Epithelial cell of esophagus (primary cell): ENCODE results near the gene ZNF358.

Source experiments
- DNase-seq: peaks from one replicate; pipeline ENCODE4 v3.0.0; 2010; ENCODE audit warnings: low read depth
- H3K4me3 ChIP-seq: 2 replicates; pipeline ENCODE4 v1.5.1; 2011; ENCODE audit warnings: mild to moderate bottlenecking, low read length, control low read depth
- TF ChIP-seq, protein P1 (sequence below): IDR thresholded peaks from 2 replicates; pipeline ENCODE4 v1.5.1; 2011; ENCODE audit warnings: low read depth, mild to moderate bottlenecking, low read length, control low read depth, inconsistent platforms; ENCODE audit not compliant: insufficient read depth; ENCODE audit errors: missing control alignments

Gene ZNF358

DNA sequence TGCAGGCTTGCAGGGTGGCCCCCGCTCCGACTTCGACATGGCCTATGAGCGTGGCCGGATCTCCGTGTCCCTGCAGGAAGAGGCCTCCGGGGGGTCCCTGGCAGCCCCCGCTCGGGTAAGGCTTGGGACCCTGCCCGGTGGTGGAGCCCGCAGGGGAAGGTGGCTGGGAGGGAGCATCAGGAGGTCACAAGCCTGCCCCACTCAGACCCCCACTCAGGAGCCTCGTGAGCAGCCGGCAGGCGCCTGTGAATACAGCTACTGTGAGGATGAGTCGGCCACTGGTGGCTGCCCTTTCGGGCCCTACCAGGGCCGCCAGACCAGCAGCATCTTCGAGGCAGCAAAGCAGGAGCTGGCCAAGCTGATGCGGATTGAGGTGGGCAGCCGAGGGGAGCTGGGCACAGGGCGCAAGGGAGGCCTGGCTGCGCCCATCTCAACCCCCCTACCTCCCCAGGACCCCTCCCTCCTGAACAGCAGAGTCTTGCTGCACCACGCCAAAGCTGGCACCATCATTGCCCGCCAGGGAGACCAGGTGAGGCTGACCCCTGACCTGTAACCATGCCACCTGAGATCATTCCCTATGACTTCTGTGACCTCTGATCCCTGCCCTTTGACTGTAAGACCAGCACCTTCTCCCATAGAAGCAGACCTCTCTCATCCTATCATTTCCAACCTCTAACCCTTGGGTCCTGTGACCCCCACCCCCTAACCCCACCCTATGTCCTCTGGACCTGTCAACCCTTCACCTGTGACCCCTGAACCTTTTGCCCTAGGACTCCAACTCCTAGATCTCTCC is 26.8 kb downstream of the ZNF358 start:
- no peak for DNase-seq
- no peak overlapping the region for H3K4me3 ChIP-seq
- TF ChIP-seq, protein P1, sequence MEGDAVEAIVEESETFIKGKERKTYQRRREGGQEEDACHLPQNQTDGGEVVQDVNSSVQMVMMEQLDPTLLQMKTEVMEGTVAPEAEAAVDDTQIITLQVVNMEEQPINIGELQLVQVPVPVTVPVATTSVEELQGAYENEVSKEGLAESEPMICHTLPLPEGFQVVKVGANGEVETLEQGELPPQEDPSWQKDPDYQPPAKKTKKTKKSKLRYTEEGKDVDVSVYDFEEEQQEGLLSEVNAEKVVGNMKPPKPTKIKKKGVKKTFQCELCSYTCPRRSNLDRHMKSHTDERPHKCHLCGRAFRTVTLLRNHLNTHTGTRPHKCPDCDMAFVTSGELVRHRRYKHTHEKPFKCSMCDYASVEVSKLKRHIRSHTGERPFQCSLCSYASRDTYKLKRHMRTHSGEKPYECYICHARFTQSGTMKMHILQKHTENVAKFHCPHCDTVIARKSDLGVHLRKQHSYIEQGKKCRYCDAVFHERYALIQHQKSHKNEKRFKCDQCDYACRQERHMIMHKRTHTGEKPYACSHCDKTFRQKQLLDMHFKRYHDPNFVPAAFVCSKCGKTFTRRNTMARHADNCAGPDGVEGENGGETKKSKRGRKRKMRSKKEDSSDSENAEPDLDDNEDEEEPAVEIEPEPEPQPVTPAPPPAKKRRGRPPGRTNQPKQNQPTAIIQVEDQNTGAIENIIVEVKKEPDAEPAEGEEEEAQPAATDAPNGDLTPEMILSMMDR: no peak

DNA sequence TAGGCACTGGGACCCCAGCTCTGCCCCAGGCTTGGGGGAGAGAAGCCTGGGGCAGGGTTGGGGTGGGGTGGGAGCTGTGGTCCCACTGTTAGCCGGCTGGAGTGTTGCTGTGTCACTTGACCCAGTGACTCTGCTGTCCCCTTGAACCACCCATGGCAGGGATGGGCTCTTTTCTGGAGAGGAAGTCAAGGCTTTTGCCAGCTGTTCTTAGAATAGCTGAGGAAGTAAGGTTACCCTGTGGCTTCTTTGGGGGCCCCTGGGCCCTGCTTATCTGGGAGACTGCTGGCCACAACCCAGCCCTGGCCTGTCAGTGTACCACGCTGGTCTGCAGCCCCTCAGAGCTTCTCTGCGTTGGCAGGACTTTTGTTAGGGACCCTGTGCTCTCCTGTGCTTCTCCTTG is 28.7 kb downstream of the ZNF358 start:
- H3K4me3 ChIP-seq: no peak overlapping the region
- TF ChIP-seq, protein P1: no peak
- DNase-seq: no peak

DNA sequence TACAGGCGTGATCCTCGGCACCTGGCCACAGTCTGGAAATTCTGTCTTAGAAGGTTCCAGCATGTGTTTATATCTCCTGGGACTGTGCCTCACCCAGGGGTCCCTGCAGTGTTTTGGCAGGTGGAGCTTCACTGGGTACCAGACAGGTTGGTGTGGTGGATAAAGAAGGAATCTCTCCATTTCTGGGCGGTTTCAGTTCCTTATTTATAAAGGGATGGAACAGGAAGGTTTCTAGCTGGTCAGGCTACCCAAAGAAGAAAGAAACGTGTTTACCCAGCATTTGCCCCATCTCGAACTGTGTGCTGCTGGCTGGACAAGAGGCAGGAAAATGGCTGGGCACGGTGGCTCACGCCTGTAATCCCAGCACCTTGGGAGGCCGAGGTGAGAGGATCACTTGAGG is 29.4 kb downstream of the ZNF358 start:
- DNase-seq: no peak
- H3K4me3 ChIP-seq: no peak overlapping the region
- TF ChIP-seq, protein P1: no peak

DNA sequence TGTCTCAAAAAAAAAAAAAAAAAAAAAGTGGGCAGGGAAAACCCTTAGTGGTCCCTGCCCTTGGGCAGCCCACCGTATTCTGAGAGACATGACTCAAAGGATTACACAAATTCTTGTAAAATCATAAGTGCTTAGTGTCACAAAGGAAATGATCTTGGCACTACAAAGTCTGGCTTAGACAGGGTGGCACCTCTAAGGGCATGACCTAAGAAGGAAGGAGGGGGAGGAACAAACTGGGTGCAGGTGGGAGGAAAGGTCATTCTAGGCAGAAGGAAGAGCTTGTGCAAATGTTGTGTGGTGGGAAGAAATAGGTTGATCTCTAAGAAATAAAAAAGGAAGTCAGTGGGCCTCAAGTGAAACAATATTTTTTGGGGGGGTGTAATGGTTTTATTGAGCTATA is 30.0 kb downstream of the ZNF358 start:
- no peak for DNase-seq
- TF ChIP-seq, protein P1: no peak
- no peak overlapping the region for H3K4me3 ChIP-seq

DNA sequence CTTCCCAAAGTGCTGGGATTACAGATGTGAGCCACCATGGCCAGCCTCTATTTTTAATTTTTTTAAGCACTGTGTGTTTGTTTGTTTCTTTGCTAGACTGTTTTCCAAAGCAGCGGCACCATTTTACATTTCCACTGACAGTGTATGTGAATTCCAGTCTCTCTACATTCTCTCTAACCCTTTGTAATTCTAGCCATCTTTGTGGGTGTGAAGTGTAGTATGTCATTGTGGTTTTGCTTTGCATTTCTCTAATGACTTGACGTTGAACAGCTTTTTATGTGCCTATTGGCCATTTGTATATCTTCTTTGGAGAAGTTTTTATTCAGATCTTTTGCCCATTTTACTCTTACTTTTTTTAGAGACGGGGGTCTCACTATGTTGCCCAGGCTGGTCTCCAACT is 31.3 kb downstream of the ZNF358 start:
- H3K4me3 ChIP-seq: no peak overlapping the region
- TF ChIP-seq, protein P1: no peak
- DNase-seq: no peak

DNA sequence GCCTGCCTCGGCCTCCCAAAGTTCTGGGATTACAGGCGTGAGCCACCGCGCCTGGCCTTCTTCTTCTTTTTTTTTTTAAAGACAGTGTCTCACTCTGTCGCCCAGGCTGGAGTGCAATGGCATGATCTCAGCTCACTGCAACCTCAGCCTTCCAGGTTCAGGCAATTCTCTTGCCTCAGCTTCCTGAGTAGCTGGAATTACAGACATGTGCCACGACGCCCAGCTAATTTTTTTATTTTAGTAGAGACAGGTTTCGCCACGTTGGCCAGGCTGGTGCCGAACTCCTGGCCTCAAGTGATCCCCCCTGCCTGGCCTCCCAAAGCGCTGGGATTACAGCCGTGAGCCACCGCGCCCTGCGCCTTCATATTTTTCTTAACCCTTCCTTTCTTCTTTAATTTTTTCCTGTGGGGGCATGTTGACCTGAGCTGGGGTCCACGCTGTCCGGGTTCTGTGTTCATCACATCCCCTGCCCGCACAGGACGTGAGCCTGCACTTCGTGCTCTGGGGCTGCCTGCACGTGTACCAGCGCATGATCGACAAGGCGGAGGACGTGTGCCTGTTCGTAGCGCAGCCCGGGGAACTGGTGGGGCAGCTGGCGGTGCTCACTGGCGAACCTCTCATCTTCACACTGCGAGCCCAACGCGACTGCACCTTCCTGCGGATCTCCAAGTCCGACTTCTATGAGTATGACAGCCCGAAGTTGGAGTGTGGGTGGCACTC is 33.7 kb downstream of the ZNF358 start:
- TF ChIP-seq, protein P1: no peak
- no peak for DNase-seq
- H3K4me3 ChIP-seq: no peak overlapping the region
